GM23338 (cell line): ENCODE measurements around the gene USP28. TPM values are rescaled to one million over a fixed set of nuclear protein-coding genes. Genes with fewer than 3 reads are reported as not detected.

Source experiments
- ATAC-seq: fragments of 200-7000 bp; cut with Tn5 transposase; 3 replicates; pipeline ENCODE4 v1.9.1; 2020
- DNase-seq: peaks from one replicate; pipeline ENCODE4 v3.0.0-alpha.2; 2015; ENCODE audit warnings: low spot score
- H2AFZ ChIP-seq: fragments of 200-600 bp; sonication (generic); 2 replicates; pipeline ENCODE4 v1.8.0; 2016; ENCODE audit warnings: antibody characterized with exemption, mild to moderate bottlenecking, moderate library complexity
- H3F3A ChIP-seq: fragments of 200-600 bp; sonication (generic); replicated peaks from 2 replicates; pipeline ENCODE4 v1.8.0; 2017; ENCODE audit warnings: antibody characterized with exemption, mixed run types, low read depth
- H3K27ac ChIP-seq: fragments of 200-600 bp; sonication (generic); 2 replicates; pipeline ENCODE4 v1.6.1; 2016; ENCODE audit warnings: low read depth
- H3K27me3 ChIP-seq: fragments of 200-600 bp; sonication (generic); 2 replicates; pipeline ENCODE4 v1.8.0; 2016; ENCODE audit warnings: mild to moderate bottlenecking, mixed run types, moderate library complexity; ENCODE audit not compliant: insufficient read depth
- H3K36me3 ChIP-seq: fragments of 200-600 bp; sonication (generic); 2 replicates; pipeline ENCODE4 v1.8.0; 2016; ENCODE audit warnings: mild to moderate bottlenecking; ENCODE audit not compliant: insufficient read depth
- H3K4me1 ChIP-seq: fragments of 200-600 bp; sonication (generic); 2 replicates; pipeline ENCODE4 v1.8.0; 2016; ENCODE audit warnings: mild to moderate bottlenecking, moderate library complexity; ENCODE audit not compliant: insufficient read depth
- H3K4me2 ChIP-seq: fragments of 200-600 bp; sonication (generic); 2 replicates; pipeline ENCODE4 v1.7.1; 2017; ENCODE audit warnings: mixed run types
- H3K4me3 ChIP-seq: fragments of 200-600 bp; sonication (generic); 2 replicates; pipeline ENCODE4 v1.6.1; 2016; ENCODE audit warnings: mixed run types
- H3K79me2 ChIP-seq: fragments of 200-600 bp; sonication (generic); replicated peaks from 2 replicates; pipeline ENCODE4 v1.8.0; 2017; ENCODE audit warnings: mild to moderate bottlenecking; ENCODE audit not compliant: insufficient read depth
- H3K9me2 ChIP-seq: fragments of 200-600 bp; sonication (generic); 2 replicates; pipeline ENCODE4 v1.8.0; 2017; ENCODE audit not compliant: insufficient read depth
- H4K20me1 ChIP-seq: fragments of 200-600 bp; sonication (generic); replicated peaks from 2 replicates; pipeline ENCODE4 v1.8.0; 2017; ENCODE audit warnings: mild to moderate bottlenecking; ENCODE audit not compliant: insufficient read depth
- H3K27ac Mint-ChIP-seq: 2 replicates; pipeline ENCODE4 v1.8.0; 2020; ENCODE audit warnings: inconsistent platforms, mild to moderate bottlenecking, moderate library complexity, mixed read lengths
- H3K27me3 Mint-ChIP-seq: 3 replicates; pipeline ENCODE4 v1.8.0; 2022; ENCODE audit warnings: low read depth, mild to moderate bottlenecking, moderate library complexity, mixed read lengths, inconsistent platforms; ENCODE audit not compliant: insufficient read depth, poor library complexity
- H3K36me3 Mint-ChIP-seq: 3 replicates; pipeline ENCODE4 v1.8.0; 2021; ENCODE audit warnings: low read depth, mild to moderate bottlenecking, inconsistent platforms, moderate library complexity, mixed read lengths
- H3K4me1 Mint-ChIP-seq: 3 replicates; pipeline ENCODE4 v1.8.0; 2020; ENCODE audit warnings: mild to moderate bottlenecking, inconsistent platforms, mixed read lengths
- H3K4me3 Mint-ChIP-seq: 3 replicates; pipeline ENCODE4 v1.8.0; 2021; ENCODE audit warnings: moderate library complexity, mild to moderate bottlenecking, inconsistent platforms, mixed read lengths
- H3K9me3 Mint-ChIP-seq: 3 replicates; pipeline ENCODE4 v1.8.0; 2020; ENCODE audit warnings: moderate library complexity, mild to moderate bottlenecking, inconsistent platforms, mixed read lengths
- CREB1 ChIP-seq: fragments of 250-450 bp; sonication (Bioruptor Pico); IDR thresholded peaks from 2 replicates; pipeline ENCODE4 v1.5.0; 2020; ENCODE audit warnings: low read depth, mild to moderate bottlenecking, moderate library complexity
- CTCF ChIP-seq, 2 experiments: fragments of 200-600 bp in 1 of 2; sonication (generic) in 1 of 2; conservative IDR thresholded peaks; 2 replicates each; pipeline versions ENCODE4 v1.5.1 to v1.6.1; 2016 to 2017; ENCODE audit warnings: antibody characterized with exemption in 2 of 2, low read depth in 2 of 2, mild to moderate bottlenecking in 2 of 2, moderate library complexity in 1 of 2
- ETS1 ChIP-seq: IDR thresholded peaks from 2 replicates; pipeline ENCODE4 v1.6.1; 2016; ENCODE audit warnings: antibody characterized with exemption
- EZH2 ChIP-seq: fragments of 200-600 bp; sonication (generic); IDR thresholded peaks from one replicate; pipeline ENCODE4 v1.8.0; 2017; ENCODE audit warnings: antibody characterized with exemption, mild to moderate bottlenecking, low read depth; ENCODE audit not compliant: unreplicated experiment
- EZH2phosphoT487 ChIP-seq: fragments of 200-600 bp; sonication (generic); IDR thresholded peaks from one replicate; pipeline ENCODE4 v1.8.1; 2018; ENCODE audit warnings: antibody characterized with exemption; ENCODE audit not compliant: unreplicated experiment
- JUNB ChIP-seq: IDR thresholded peaks from one replicate; pipeline ENCODE4 v1.6.1; 2016; ENCODE audit warnings: antibody characterized with exemption; ENCODE audit not compliant: unreplicated experiment
- REST ChIP-seq: IDR thresholded peaks from one replicate; pipeline ENCODE4 v1.6.1; 2018; ENCODE audit warnings: antibody characterized with exemption; ENCODE audit not compliant: unreplicated experiment
- STAT1 ChIP-seq: IDR thresholded peaks from one replicate; pipeline ENCODE4 v1.6.1; 2016; ENCODE audit warnings: antibody characterized with exemption; ENCODE audit not compliant: unreplicated experiment
- ZNF114 ChIP-seq: fragments of 250-450 bp; sonication (Bioruptor Pico); IDR thresholded peaks from 2 replicates; pipeline ENCODE4 v1.5.0; 2020; ENCODE audit warnings: mild to moderate bottlenecking, moderate library complexity
- ZNF462 ChIP-seq: fragments of 250-450 bp; sonication (Bioruptor Pico); IDR thresholded peaks from 2 replicates; pipeline ENCODE4 v1.5.0; 2020; ENCODE audit warnings: mild to moderate bottlenecking, moderate library complexity
- polyA plus RNA-seq: library from polyadenylated mRNA; unstranded; fragments of >200 nt; fragmentation: Nextera tagmentation; extraction: Ambion mirVana; gene quantifications from 2 replicates; pipeline ENCODE4 v1.2.1, GENCODE V29; 2016
- total RNA-seq: library from RNA; depleted of rRNA; stranded (reverse); fragments of >200 nt; shearing (Covaris generic); gene quantifications from 2 replicates; pipeline ENCODE4 v1.2.3, GENCODE V29; 2014

Gene USP28
- total and polyA plus RNA-seq, 2 experiments from 2014 or later, result 73.9 to 171 TPM

- no peak for ATAC-seq
Measured at GRCh38 chr11:113841691-113842090, 33.7 kb downstream of the USP28 start.

More at GRCh38 chr11:113841691-113842090, 33.7 kb downstream of the USP28 start:
- Mint-ChIP-seq H3K36me3 (peaks cover 58% of the 10 kb centered on the region), H3K9me3 (no peaks in the 10 kb centered on the region), H3K27ac (peak overlapping the region; percentile 58), H3K27me3 (no peaks in the 10 kb centered on the region), H3K4me3 (no peak overlapping the region), H3K4me1 (peaks cover 10% of the 10 kb centered on the region)
- Histone ChIP-seq H3K27me3 (no peaks in the 10 kb centered on the region), H3K79me2 (peaks cover 99% of the 10 kb centered on the region), H3F3A (0 out of 2 replicates have a peak, but pooled peaks cover 5% of the 10 kb centered on the region), H3K9me2 (no peaks in the 10 kb centered on the region), H2AFZ (no peak overlapping the region), H3K36me3 (peaks cover 27% of the 10 kb centered on the region), H3K4me3 (no peak overlapping the region), H3K4me1 (peaks cover 11% of the 10 kb centered on the region), H3K27ac (peak overlapping the region; percentile 20; the same call in 1 of the 2 replicates), H3K4me2 (no peak overlapping the region), H4K20me1 (peaks cover 9% of the 10 kb centered on the region)
- TF ChIP-seq JUNB (no peak), EZH2phosphoT487 (no peak), EZH2 (no peak), ZNF114 (CRISPR knock-in tag) (no peak), ETS1 (no peak), STAT1 (no peak), CREB1 (CRISPR knock-in tag) (no peak), CTCF (conservative IDR thresholded peaks at IDR 0.05; ENCODE audit: low read depth in 2 of 2) (no peak), REST (no peak), ZNF462 (no peak)
- DNase-seq, result no peak
